ENCODE data around the gene SMCP. TPM values are rescaled to one million over a fixed set of nuclear protein-coding genes. Genes with fewer than 3 reads are reported as not detected.

The SMCP gene
- total RNA-seq, 2 experiments from 2014 or later, result not detected

DNA sequence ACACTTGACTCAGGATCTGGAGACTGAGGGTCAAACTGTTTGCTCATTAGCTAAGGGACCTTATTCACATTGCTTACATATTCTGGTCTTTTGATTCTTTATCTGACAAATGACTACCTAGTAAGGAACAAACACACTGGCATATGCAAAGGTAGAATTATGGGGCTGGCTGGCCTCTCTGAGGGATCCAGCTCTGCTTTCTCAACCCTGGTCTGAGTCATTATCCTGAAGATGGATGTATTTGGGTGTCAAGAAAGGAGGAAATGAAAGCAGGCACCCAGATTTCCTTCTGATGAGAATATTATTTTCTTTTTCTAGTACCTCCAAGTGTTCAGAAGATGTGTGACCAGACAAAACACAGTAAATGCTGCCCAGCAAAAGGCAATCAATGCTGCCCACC lies 6.0 kb downstream of the SMCP start:
- CTCF ChIA-PET, result no interaction called here
- H3K36me3 Mint-ChIP-seq (ENCODE audit: low read depth), result no peaks in the 10 kb centered on the region
- H3K9me3 ChIP-seq (ENCODE audit: control insufficient read depth in 1 of 2, insufficient read depth in 1 of 2, low read length in 2 of 2), result peaks cover 0 to 7% of the 10 kb centered on the region in 2 experiments
- H3K27ac Mint-ChIP-seq, result no peak overlapping the region
- no peaks in the 10 kb centered on the region for H3K36me3 ChIP-seq (ENCODE audit: insufficient read depth, low read length)
- H3K27ac ChIP-seq (ENCODE audit: low read depth in 1 of 2, low read length in 2 of 2), result no peak overlapping the region
- H3K27me3 ChIP-seq (ENCODE audit: control insufficient read depth in 1 of 2, insufficient read depth in 2 of 2, low read length in 2 of 2), result no peaks in the 10 kb centered on the region
- H3K9me3 Mint-ChIP-seq, result no peaks in the 10 kb centered on the region
- POLR2A ChIA-PET, result no interaction called here
- no peaks in the 10 kb centered on the region for H3K4me1 Mint-ChIP-seq (ENCODE audit: low read depth)
- H3K4me3 Mint-ChIP-seq, result no peak overlapping the region
- intact Hi-C loops (cut with DNase I, micrococcal nuclease), result no loop called here
- peaks cover 5% of the 10 kb centered on the region for H3K27me3 Mint-ChIP-seq
- no peak overlapping the region for H3K4me3 ChIP-seq (ENCODE audit: low read length)
- H3K4me1 ChIP-seq (ENCODE audit: insufficient read depth, low read length), result no peaks in the 10 kb centered on the region
- ATAC-seq (ENCODE audit: poor library complexity), result no peak
- DNase-seq, result no peak
- TF ChIP-seq, protein P1, sequence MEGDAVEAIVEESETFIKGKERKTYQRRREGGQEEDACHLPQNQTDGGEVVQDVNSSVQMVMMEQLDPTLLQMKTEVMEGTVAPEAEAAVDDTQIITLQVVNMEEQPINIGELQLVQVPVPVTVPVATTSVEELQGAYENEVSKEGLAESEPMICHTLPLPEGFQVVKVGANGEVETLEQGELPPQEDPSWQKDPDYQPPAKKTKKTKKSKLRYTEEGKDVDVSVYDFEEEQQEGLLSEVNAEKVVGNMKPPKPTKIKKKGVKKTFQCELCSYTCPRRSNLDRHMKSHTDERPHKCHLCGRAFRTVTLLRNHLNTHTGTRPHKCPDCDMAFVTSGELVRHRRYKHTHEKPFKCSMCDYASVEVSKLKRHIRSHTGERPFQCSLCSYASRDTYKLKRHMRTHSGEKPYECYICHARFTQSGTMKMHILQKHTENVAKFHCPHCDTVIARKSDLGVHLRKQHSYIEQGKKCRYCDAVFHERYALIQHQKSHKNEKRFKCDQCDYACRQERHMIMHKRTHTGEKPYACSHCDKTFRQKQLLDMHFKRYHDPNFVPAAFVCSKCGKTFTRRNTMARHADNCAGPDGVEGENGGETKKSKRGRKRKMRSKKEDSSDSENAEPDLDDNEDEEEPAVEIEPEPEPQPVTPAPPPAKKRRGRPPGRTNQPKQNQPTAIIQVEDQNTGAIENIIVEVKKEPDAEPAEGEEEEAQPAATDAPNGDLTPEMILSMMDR (IDR thresholded peaks at IDR 0.05), result no peak

DNA sequence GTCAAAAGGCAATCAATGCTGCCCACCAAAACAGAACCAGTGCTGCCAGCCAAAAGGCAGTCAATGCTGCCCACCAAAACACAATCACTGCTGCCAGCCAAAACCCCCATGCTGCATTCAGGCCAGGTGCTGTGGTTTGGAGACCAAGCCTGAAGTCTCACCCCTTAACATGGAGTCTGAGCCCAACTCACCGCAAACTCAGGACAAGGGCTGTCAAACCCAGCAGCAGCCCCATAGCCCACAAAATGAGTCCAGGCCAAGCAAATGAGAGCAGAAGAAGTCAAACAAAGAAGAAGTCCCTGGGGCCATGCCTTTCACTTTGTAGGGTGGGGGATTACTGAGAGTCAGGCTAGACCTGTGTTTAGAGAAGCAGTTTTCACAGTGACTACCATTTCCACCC lies 6.4 kb downstream of the SMCP start:
- Mint-ChIP-seq H3K27ac (no peak overlapping the region), H3K4me3 (no peak overlapping the region), H3K27me3 (peaks cover 5% of the 10 kb centered on the region), H3K4me1 (ENCODE audit: low read depth) (no peaks in the 10 kb centered on the region), H3K36me3 (ENCODE audit: low read depth) (no peaks in the 10 kb centered on the region), H3K9me3 (no peaks in the 10 kb centered on the region)
- Histone ChIP-seq H3K27me3 (ENCODE audit: control insufficient read depth in 1 of 2, insufficient read depth in 2 of 2, low read length in 2 of 2) (no peaks in the 10 kb centered on the region), H3K9me3 (ENCODE audit: control insufficient read depth in 1 of 2, insufficient read depth in 1 of 2, low read length in 2 of 2) (peaks cover 0 to 7% of the 10 kb centered on the region in 2 experiments), H3K27ac (ENCODE audit: low read depth in 1 of 2, low read length in 2 of 2) (no peak overlapping the region), H3K4me1 (ENCODE audit: insufficient read depth, low read length) (no peaks in the 10 kb centered on the region), H3K36me3 (ENCODE audit: insufficient read depth, low read length) (no peaks in the 10 kb centered on the region), H3K4me3 (ENCODE audit: low read length) (no peak overlapping the region)
- ATAC-seq (ENCODE audit: poor library complexity), result no peak
- intact Hi-C loops (cut with DNase I, micrococcal nuclease), result no loop called here
- CTCF ChIA-PET, result no interaction called here
- POLR2A ChIA-PET, result no interaction called here
- TF ChIP-seq, protein P1 (IDR thresholded peaks at IDR 0.05), result no peak
- no peak for DNase-seq

DNA sequence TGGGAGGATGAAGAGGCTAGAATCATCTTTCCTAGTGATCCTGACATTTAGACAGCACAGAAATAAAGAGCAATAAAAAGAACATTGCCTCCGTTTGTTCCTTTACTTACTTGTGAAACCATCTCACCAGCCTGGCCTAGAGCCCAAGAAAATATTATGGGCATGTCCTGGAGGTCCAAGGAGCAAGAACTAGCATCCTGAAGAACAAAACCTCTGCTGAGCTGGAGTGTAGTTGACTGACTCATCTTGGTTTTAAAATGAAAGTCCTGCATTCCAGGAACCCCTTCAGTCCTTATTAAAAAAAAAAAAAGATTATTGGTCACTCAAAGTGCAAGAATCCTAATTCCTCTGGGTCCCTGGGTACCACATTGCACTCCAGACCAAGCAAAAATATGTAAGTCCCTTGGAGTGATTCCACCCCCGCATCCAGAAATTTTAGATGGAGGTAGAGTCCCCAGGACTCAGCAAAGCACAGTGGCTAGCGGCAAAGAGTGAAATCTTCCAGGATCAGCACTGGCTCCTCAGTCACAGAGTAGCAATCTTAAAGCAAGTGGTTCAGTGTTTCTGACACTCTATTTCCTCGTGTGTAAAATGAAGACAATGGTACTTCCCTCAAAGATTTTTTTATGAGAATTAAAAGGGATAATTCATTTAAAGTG lies 7.0 kb downstream of the SMCP start:
- Mint-ChIP-seq H3K27me3 (peaks cover 7% of the 10 kb centered on the region), H3K36me3 (ENCODE audit: low read depth) (no peaks in the 10 kb centered on the region), H3K9me3 (no peaks in the 10 kb centered on the region), H3K4me3 (no peak overlapping the region), H3K27ac (no peak overlapping the region), H3K4me1 (ENCODE audit: low read depth) (no peaks in the 10 kb centered on the region)
- Histone ChIP-seq H3K27me3 (ENCODE audit: control insufficient read depth in 1 of 2, insufficient read depth in 2 of 2, low read length in 2 of 2) (no peaks in the 10 kb centered on the region), H3K4me3 (ENCODE audit: low read length) (no peak overlapping the region), H3K4me1 (ENCODE audit: insufficient read depth, low read length) (no peaks in the 10 kb centered on the region), H3K36me3 (ENCODE audit: insufficient read depth, low read length) (no peaks in the 10 kb centered on the region), H3K9me3 (ENCODE audit: control insufficient read depth in 1 of 2, insufficient read depth in 1 of 2, low read length in 2 of 2) (peaks cover 0 to 7% of the 10 kb centered on the region in 2 experiments), H3K27ac (ENCODE audit: low read depth in 1 of 2, low read length in 2 of 2) (no peak overlapping the region)
- ATAC-seq (ENCODE audit: poor library complexity), result no peak
- ChIA-PET CTCF (no interaction called here), POLR2A (no interaction called here)
- intact Hi-C loops (cut with DNase I, micrococcal nuclease), result no loop called here
- DNase-seq, result no peak
- TF ChIP-seq, protein P1 (IDR thresholded peaks at IDR 0.05), result no peak
